GM12878 (cell line): Measurements from ENCODE around the gene TOP1. TPM values are rescaled to one million over a fixed set of nuclear protein-coding genes. Genes with fewer than 3 reads are reported as not detected.
A peak's percentile ranks its signal among the peaks of the same experiment; 100 is the strongest.

ENCODE experiments used
- ATAC-seq: fragments of 200-7000 bp; cut with Tn5 transposase; 3 replicates; pipeline ENCODE4 v1.9.1; 2020; ENCODE audit warnings: mild to moderate bottlenecking, moderate library complexity
- BruUV-seq: library from RNA; stranded (reverse); fragments of 400-500 nt; replicated peaks from 2 replicates; lab custom pipeline; 2021; lab: Mats Ljungman, UMichigan
- CTCF ChIA-PET: fragments of 300-600 bp; sonication (Branson Sonifier 250); formaldehyde crosslinking; extraction: SDS; loops from one replicate; lab custom pipeline; 2021; ENCODE audit warnings: inconsistent platforms; lab: Yijun Ruan, JAX
- POLR2A ChIA-PET: fragments of 350-600 bp; formaldehyde crosslinking; extraction: SDS; loops from one replicate; lab custom pipeline; 2021; ENCODE audit warnings: inconsistent platforms; lab: Charles Lee
- RAD21 ChIA-PET: fragments of 300-600 bp; sonication (Branson Sonifier 250); formaldehyde crosslinking; loops from one replicate; lab custom pipeline; 2023; ENCODE audit warnings: antibody characterized with exemption; ENCODE audit not compliant: unreplicated experiment; lab: Charles Lee
- SMC1A ChIA-PET: fragments of 300-600 bp; sonication (Branson Sonifier 250); formaldehyde crosslinking; loops from one replicate; lab custom pipeline; 2023; ENCODE audit not compliant: unreplicated experiment, uncharacterized antibody; lab: Charles Lee
- DNase-seq: peaks from one replicate; pipeline ENCODE4 v3.0.0-alpha.2; 2011; ENCODE audit warnings: low read depth, low spot score
- FAIRE-seq: peaks from 3 replicates; lab custom pipeline; 2011; peaks lifted over from hg19 to GRCh38; lab: Jason Lieb, UNC
- H2AFZ ChIP-seq: 2 replicates; pipeline ENCODE4 v1.6.0; 2011; ENCODE audit warnings: low read depth, low read length, control low read depth; ENCODE audit not compliant: control insufficient read depth
- H3K27ac ChIP-seq: 2 replicates; pipeline ENCODE4 v1.5.1; 2011; ENCODE audit warnings: control low read depth; ENCODE audit not compliant: control insufficient read depth, insufficient read depth
- H3K27me3 ChIP-seq, 2 experiments: replicated peaks in 1 of 2; 2 replicates each; pipeline versions ENCODE4 v1.6.0 to v1.6.1; 2011; ENCODE audit warnings: low read length in 1 of 2; ENCODE audit not compliant: control insufficient read depth in 2 of 2, insufficient read depth in 2 of 2
- H3K36me3 ChIP-seq, 2 experiments: 2 replicates each; pipeline ENCODE4 v1.5.1; 2011; ENCODE audit warnings: low read length in 1 of 2; ENCODE audit not compliant: control insufficient read depth in 2 of 2, insufficient read depth in 2 of 2
- H3K4me1 ChIP-seq: 2 replicates; pipeline ENCODE4 v1.6.1; 2011; ENCODE audit warnings: mild to moderate bottlenecking, low read length, moderate library complexity, mixed read lengths; ENCODE audit not compliant: control insufficient read depth, insufficient read depth
- H3K4me2 ChIP-seq: 2 replicates; pipeline ENCODE4 v1.6.0; 2011; ENCODE audit warnings: control low read depth; ENCODE audit not compliant: control insufficient read depth, insufficient read depth
- H3K4me3 ChIP-seq: fragments of 200-600 bp; sonication (generic); 2 replicates; pipeline ENCODE4 v1.5.1; 2016
- H3K79me2 ChIP-seq: 2 replicates; pipeline ENCODE4 v1.6.0; 2011; ENCODE audit warnings: low read length; ENCODE audit not compliant: control insufficient read depth, insufficient read depth
- H3K9ac ChIP-seq: 2 replicates; pipeline ENCODE4 v1.8.0; 2011; ENCODE audit warnings: low read length, control low read depth, mixed read lengths; ENCODE audit not compliant: control insufficient read depth, insufficient read depth
- H3K9me3 ChIP-seq: replicated peaks from 3 replicates; pipeline ENCODE4 v1.5.1; 2011; ENCODE audit warnings: mild to moderate bottlenecking, low read length; ENCODE audit not compliant: control insufficient read depth, insufficient read depth
- H4K20me1 ChIP-seq: 2 replicates; pipeline ENCODE4 v1.6.0; 2011; ENCODE audit not compliant: control insufficient read depth, insufficient read depth
- BHLHE40 ChIP-seq, 2 experiments: fragments of 450-650 bp in 1 of 2; IDR thresholded peaks; 2 replicates each; pipeline ENCODE4 v1.6.1; 2011 to 2017; ENCODE audit warnings: low read depth in 2 of 2, borderline replicate concordance in 1 of 2, improper control_type of control experiment in 1 of 2, low read length in 1 of 2, mild to moderate bottlenecking in 1 of 2
- IKZF1 ChIP-seq: fragments of 450-650 bp; conservative IDR thresholded peaks from 2 replicates; pipeline ENCODE4 v1.6.1; 2017; ENCODE audit warnings: antibody characterized with exemption, mild to moderate bottlenecking
- NR2C1 ChIP-seq: fragments of 450-650 bp; IDR thresholded peaks from 2 replicates; pipeline ENCODE4 v1.6.1; 2017; ENCODE audit warnings: antibody characterized with exemption, mild to moderate bottlenecking, moderate library complexity
- SIN3A ChIP-seq: IDR thresholded peaks from 2 replicates; pipeline ENCODE4 v1.6.1; 2012; ENCODE audit warnings: low read depth, low read length, improper control_type of control experiment
- TCF3 ChIP-seq: IDR thresholded peaks from 2 replicates; pipeline ENCODE4 v1.6.1; 2012; ENCODE audit warnings: low read depth, mild to moderate bottlenecking, low read length, borderline replicate concordance; ENCODE audit not compliant: insufficient read depth
- ZZZ3 ChIP-seq: IDR thresholded peaks from 2 replicates; pipeline ENCODE4 v1.6.1; 2011; ENCODE audit warnings: low read depth; ENCODE audit not compliant: control insufficient read depth, insufficient read length
- WGBS: methylation state at CpG from one replicate; pipeline ENCODE4 v1.1.6; 2016; ENCODE audit warnings: low lambda C conversion rate; ENCODE audit not compliant: insufficient replicate concordance, insufficient coverage; ENCODE audit errors: missing lambda C conversion rate; 5-methylcytosine and 5-hydroxymethylcytosine counted together
- in situ Hi-C: fragments of 300-500 bp; cut with MboI; formaldehyde crosslinking; loops from 9 replicates; pipeline ENCODE4 v1.14.3; 2018; ENCODE audit warnings: mixed read lengths
- intact Hi-C: fragments of 100-400 bp; cut with micrococcal nuclease; formaldehyde crosslinking; loops from one replicate; pipeline ENCODE4 v1.14.2; 2022; ENCODE audit not compliant: unreplicated experiment
- polyA plus RNA-seq, 11 experiments: library from polyadenylated mRNA; depleted of rRNA in 4 of 11; unstranded in 6 of 11; stranded (reverse) in 5 of 11; fragments of >200 nt; fragmentation: Nextera tagmentation in 4 of 11; fragmentation: Illumina TruSeq in 1 of 11; extraction: Ambion mirVana in 4 of 11; extraction: Trizol in 1 of 11; gene quantifications; 1 replicate in 1 of 11; 2 replicates in 10 of 11; pipeline versions ENCODE4 v1.2.1 to v1.2.3, GENCODE V29; 2011 to 2016; ENCODE audit warnings: inconsistent platforms in 2 of 11, missing spikeins in 2 of 11, low read depth in 1 of 11
- total RNA-seq, 4 experiments: library from RNA; depleted of rRNA in 3 of 4; stranded (reverse); fragments of >200 nt in 3 of 4; fragmentation: Illumina TruSeq in 1 of 4; extraction: Trizol in 1 of 4; gene quantifications; 2 replicates each; pipeline versions ENCODE4 v1.2.1 to v1.2.3, GENCODE V29; 2013 to 2021

Gene TOP1
- total and polyA plus RNA-seq, 10 of the 15 experiments (the other 5 are each of a cell fraction or from before 2014, with no cell fraction given): 21.5 to 128 (median 47.3) TPM

- H3K4me2 ChIP-seq: peak overlapping the region; percentile 83
- ChIA-PET POLR2A (interaction anchor here (1.7 to 13.6 kb wide), 8 partner anchors 9 to 67 kb away, joined by 3 to 214 read pairs (median 12); partner anchors contain the start of gene TOP1), RAD21 (interaction anchor here (0.6 to 27.8 kb wide), 9 partner anchors 9 to 374 kb away, joined by 3 to 696 read pairs (median 10); no protein-coding TSS in a partner anchor), SMC1A (interaction anchor here (0.7 to 16.6 kb wide), 10 partner anchors 8 to 85 kb away, joined by 3 to 456 read pairs (median 4); no protein-coding TSS in a partner anchor), CTCF (interaction anchor here (1.0 to 24.4 kb wide), 7 partner anchors 8 to 81 kb away, joined by 3 to 510 read pairs (median 5); no protein-coding TSS in a partner anchor)
- no peak for DNase-seq
- ATAC-seq: peak; percentile 32
- H2AFZ ChIP-seq: no peak overlapping the region
- BruUV-seq: no TSS peak
- H3K4me3 ChIP-seq: peak overlapping the region; percentile 64
- peaks cover 44% of the 10 kb centered on the region for H3K4me1 ChIP-seq
- H4K20me1 ChIP-seq: no peaks in the 10 kb centered on the region
- intact Hi-C loops (loop anchor here (5.0 kb wide), 1 partner anchor 57 kb away; no protein-coding TSS in a partner anchor), in situ Hi-C loops (no loop called here)
- no peaks in the 10 kb centered on the region for H3K27me3 ChIP-seq
- TF ChIP-seq BHLHE40 (IDR thresholded peaks at IDR 0.05; ENCODE audit: borderline replicate concordance in 1 of 2, low read depth in 2 of 2, low read length in 1 of 2) (no peak), TCF3 (no peak), SIN3A (no peak), ZZZ3 (no peak), NR2C1 (no peak), IKZF1 (0 out of 2 replicates have a peak, but pooled peaks have one; percentile 12)
- FAIRE-seq: no peak
- peak overlapping the region; percentile 10; the same call in 1 of the 2 replicates for H3K9ac ChIP-seq
- H3K79me2 ChIP-seq: peaks cover 96% of the 10 kb centered on the region
- H3K36me3 ChIP-seq: peaks cover 0 to 12% of the 10 kb centered on the region in 2 experiments; a peak in 3 of 4 replicates
- peaks cover 4% of the 10 kb centered on the region; the same call in 2 of the 3 replicates for H3K9me3 ChIP-seq
- H3K27ac ChIP-seq: peak overlapping the region; percentile 76
- whole genome bisulfite sequencing: 0% methylated on average over 3 of the region's 3 CpGs
These were observed 20.8 kb downstream of the TOP1 start for GRCh38 chr20:41049451-41049850.
